Activated naive CD4-positive, alpha-beta T cell treated with anti-CD3 and anti-CD28 coated beads, Interleukin-2, amount 50 U/mL, for 72 hours (primary cell): ENCODE data around the gene GCDH. TPM values are rescaled to one million over a fixed set of nuclear protein-coding genes. Genes with fewer than 3 reads are reported as not detected.

Source experiments
- ATAC-seq, 2 donors: fragments of 150-1000 bp; cut with Tn5 transposase; 2 replicates each; pipeline ENCODE4 v1.10.0; 2021; ENCODE audit warnings: mild to moderate bottlenecking in 2 of 2, moderate library complexity in 2 of 2
- DNase-seq, 2 donors: peaks; one replicate each; pipeline ENCODE4 v3.0.0; 2021 to 2022; ENCODE audit warnings: low spot score in 2 of 2
- H3K27ac Mint-ChIP-seq, 2 donors: one replicate each; pipeline ENCODE4 v1.8.0; 2022; ENCODE audit warnings: mild to moderate bottlenecking in 2 of 2, mixed read lengths in 2 of 2
- H3K36me3 Mint-ChIP-seq, 2 donors: one replicate each; pipeline ENCODE4 v1.8.0; 2022; ENCODE audit warnings: mixed read lengths in 2 of 2
- H3K9me3 Mint-ChIP-seq, 2 donors: one replicate each; pipeline ENCODE4 v1.8.0; 2022; ENCODE audit warnings: mixed read lengths in 2 of 2
- total RNA-seq, 2 donors: library from RNA; stranded (reverse); gene quantifications; one replicate each; pipeline ENCODE4 v1.2.3, GENCODE V29; 2022

GCDH gene
- total RNA-seq, 2 donors from 2014 or later: 41.8 to 48.9 TPM

DNA sequence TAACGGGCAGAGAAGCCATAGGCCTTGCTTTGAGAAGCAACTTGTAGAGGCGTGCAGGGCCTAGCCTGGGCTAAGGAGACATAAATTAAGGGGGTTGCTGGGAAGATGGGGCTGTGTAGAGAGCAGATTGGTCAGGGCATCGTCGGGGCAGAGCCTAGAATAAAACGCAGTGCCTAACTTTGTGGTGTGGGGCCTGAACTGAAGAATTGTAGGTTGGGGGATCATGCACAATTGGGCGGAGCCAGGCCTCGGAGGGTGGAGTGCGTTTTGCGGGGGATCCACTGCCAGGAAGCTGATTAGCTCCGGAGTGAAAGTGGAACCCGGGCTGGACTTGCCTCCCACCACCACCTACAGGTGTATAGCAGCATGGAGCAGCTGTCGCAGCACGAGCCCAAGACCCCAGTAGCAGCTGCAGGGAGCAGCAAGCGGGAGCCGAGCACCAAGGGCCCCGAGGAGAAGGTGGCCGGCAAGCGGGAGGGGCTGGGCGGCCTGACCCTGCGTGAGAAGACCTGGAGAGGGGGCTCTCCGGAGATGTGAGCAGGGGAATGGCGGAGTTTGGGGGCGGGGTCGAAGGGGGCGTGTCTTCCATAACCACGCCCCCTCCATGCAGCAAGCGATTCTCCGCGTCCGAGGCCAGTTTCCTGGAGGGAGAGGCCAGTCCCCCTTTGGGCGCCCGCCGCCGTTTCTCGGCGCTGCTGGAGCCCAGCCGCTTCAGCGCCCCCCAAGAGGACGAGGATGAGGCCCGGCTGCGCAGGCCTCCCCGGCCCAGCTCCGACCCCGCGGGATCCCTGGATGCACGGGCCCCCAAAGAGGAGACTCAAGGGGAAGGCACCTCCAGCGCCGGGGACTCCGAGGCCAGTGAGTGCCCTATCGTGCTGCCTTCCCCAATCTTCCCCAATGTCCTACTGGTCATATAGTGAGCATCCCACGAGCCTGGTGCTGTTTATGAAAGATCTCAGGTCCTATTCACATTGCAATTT, 23.6 kb upstream of the GCDH start:
- peaks cover 0 to 5% of the 10 kb centered on the region in 2 donors for H3K36me3 Mint-ChIP-seq
- peak overlapping the region in 1 of 2 donors; percentile 80 for H3K27ac Mint-ChIP-seq
- no peaks in the 10 kb centered on the region for H3K9me3 Mint-ChIP-seq
- DNase-seq: peak; percentile 75 to 76
- peak; percentile 81 to 86 for ATAC-seq

DNA sequence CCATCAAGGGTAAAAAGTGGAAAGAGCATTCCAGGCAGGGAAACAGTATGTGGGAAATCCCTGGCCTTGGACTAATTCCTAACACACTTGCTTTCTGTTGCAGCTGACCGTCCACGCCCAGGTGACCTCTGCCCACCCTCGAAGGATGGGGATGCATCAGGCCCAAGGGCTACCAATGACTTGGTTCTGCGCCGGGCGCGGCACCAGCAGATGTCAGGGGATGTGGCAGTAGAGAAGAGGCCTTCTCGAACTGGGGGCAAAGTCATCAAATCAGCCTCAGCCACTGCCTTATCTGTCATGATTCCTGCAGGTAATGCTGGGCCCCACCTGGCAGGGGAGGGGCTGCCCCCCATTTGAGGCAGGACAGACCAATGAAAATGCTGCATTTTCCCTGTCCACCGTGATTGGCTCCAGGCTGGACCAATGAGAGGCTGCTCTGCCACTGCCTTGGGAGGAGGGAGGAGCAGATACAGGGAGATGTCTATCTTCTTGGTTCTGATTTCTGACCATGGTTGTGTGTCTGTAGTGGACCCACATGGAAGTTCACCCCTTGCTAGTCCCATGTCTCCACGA, 22.3 kb upstream of the GCDH start:
- peak in 1 of 2 donors; percentile 27 for DNase-seq
- ATAC-seq: no peak
- peaks cover 4% of the 10 kb centered on the region in 2 donors for H3K9me3 Mint-ChIP-seq
- peaks cover 6 to 17% of the 10 kb centered on the region in 2 donors for H3K36me3 Mint-ChIP-seq
- H3K27ac Mint-ChIP-seq: no peak overlapping the region

DNA sequence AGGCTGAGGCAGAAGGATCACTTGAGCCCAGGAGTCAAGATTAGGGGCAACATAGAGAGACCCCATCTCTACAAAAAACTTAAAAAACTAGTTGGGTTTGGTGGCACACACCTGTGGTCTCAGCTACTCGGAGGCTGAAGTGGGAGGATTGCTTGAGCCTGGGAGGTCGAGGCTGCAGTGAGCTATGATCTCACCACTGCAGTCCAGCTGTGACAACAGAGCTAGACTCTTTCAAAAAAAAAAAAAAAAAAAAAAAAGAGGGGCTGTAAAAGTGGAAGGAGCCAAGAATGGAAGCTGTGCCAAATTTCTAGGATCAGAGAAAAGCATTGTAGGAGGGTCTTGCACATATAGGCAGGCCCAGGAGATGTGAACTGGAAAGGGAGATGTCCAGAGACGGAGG, 19.3 kb upstream of the GCDH start:
- Mint-ChIP-seq H3K27ac (no peak overlapping the region), H3K36me3 (peaks cover 10 to 23% of the 10 kb centered on the region in 2 donors), H3K9me3 (peaks cover 4% of the 10 kb centered on the region in 2 donors)
- ATAC-seq: no peak
- no peak for DNase-seq

DNA sequence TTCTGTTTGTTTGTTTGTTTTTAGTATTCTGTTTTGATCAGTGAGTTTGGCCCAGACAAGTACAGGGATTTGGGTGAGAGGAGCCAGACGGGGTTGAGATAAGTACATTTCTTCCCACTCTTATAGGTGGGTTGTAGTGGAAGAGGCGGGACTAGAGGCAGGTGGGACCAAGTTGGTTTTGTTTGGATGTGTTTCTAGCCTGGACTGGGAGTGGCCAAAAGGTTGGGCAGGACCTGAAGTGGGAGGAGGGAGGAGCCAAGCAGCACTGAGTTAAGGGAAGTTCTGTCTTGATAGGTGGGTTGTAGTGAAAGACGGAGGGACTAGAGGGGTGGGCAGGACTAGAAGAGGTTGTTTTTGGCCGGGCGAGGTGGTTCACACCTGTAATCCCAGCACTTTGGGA, 18.7 kb upstream of the GCDH start:
- Mint-ChIP-seq H3K27ac (no peak overlapping the region), H3K36me3 (peaks cover 10 to 23% of the 10 kb centered on the region in 2 donors), H3K9me3 (peaks cover 4% of the 10 kb centered on the region in 2 donors)
- no peak for ATAC-seq
- no peak for DNase-seq

DNA sequence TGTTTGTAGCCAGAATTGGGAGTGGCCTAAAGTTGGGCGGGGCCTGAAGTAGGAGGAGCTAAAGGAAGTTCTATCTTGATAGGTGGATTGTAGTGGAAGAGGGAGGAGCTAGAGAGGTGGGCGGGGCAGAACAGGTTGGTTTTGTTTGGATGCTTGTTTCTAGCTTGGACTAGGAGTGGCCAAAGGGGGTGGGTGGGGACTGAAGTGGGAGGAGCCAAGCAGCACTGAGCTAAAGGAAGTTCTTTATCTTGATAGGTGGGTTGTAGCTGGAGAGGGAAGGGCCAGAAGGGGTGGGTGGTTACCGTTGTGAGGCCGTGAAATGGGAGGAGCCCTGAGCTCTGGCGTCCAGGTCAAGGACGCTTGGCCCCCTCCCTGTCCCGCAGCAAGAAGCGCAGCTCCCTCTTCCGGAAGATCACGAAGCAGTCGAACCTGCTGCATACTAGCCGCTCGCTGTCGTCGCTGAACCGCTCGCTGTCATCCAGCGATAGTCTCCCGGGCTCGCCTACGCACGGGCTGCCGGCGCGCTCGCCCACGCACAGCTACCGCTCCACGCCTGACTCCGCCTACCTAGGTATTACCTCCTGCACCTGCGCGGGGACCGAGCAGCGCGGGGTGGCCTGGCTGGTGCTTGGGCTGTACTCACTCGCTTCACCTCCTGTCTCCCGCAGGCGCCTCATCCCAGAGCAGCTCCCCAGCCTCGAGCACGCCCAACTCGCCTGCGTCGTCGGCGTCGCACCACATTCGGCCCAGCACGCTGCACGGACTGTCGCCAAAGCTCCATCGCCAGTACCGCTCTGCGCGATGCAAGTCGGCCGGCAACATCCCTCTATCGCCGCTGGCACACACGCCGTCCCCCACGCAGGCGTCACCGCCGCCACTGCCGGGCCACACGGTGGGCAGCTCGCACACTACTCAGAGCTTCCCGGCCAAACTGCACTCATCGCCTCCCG, 17.7 kb upstream of the GCDH start:
- Mint-ChIP-seq H3K36me3 (peaks cover 12 to 27% of the 10 kb centered on the region in 2 donors), H3K27ac (no peak overlapping the region), H3K9me3 (peaks cover 4% of the 10 kb centered on the region in 2 donors)
- ATAC-seq: peak; percentile 60 to 77
- peak in 1 of 2 donors; percentile 60 for DNase-seq

DNA sequence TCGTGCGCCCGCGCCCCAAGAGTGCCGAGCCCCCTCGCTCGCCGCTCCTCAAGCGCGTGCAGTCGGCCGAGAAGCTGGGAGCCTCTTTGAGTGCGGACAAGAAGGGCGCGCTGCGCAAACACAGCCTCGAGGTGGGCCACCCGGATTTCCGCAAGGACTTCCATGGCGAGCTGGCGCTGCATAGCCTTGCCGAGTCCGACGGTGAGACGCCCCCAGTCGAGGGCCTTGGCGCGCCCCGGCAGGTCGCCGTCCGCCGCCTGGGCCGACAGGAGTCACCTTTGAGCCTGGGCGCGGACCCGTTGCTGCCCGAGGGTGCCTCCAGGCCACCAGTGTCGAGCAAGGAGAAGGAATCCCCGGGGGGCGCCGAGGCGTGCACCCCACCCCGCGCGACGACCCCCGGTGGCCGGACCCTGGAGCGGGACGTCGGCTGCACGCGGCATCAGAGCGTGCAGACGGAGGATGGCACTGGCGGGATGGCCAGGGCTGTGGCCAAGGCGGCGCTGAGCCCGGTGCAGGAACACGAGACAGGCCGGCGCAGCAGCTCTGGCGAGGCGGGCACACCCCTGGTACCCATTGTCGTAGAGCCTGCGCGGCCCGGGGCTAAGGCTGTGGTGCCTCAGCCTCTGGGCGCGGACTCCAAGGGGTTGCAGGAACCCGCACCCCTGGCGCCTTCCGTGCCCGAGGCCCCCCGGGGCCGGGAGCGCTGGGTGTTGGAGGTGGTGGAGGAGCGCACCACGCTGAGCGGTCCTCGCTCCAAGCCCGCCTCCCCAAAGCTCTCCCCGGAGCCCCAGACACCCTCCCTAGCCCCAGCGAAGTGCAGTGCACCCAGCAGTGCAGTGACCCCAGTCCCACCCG, 16.8 kb upstream of the GCDH start:
- ATAC-seq (no peak), DNase-seq (no peak)
- H3K27ac Mint-ChIP-seq: no peak overlapping the region
- H3K36me3 Mint-ChIP-seq: peaks cover 17 to 32% of the 10 kb centered on the region in 2 donors
- H3K9me3 Mint-ChIP-seq: peaks cover 4% of the 10 kb centered on the region in 2 donors

DNA sequence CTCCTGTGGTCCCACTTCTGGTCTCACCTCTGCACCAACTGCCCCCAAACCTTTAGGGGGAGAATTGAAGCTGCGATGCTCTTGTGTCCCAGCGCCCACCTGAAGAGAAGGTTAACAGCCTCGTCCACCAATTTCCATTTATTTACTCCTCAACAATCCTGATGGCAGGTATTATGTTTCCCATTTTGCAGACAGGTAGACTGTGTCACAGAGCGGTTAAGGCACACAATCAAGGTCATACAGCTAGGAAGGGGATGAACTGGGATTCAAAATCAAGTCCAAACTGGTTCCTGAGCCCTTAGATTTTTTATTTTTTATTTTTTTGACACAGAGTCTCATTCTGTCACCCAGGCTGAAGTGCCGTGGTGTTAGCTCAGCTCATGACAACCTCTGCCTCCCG, 15.9 kb upstream of the GCDH start:
- Mint-ChIP-seq H3K36me3 (peaks cover 17 to 32% of the 10 kb centered on the region in 2 donors), H3K9me3 (peaks cover 4% of the 10 kb centered on the region in 2 donors), H3K27ac (no peak overlapping the region)
- no peak for ATAC-seq
- no peak for DNase-seq

DNA sequence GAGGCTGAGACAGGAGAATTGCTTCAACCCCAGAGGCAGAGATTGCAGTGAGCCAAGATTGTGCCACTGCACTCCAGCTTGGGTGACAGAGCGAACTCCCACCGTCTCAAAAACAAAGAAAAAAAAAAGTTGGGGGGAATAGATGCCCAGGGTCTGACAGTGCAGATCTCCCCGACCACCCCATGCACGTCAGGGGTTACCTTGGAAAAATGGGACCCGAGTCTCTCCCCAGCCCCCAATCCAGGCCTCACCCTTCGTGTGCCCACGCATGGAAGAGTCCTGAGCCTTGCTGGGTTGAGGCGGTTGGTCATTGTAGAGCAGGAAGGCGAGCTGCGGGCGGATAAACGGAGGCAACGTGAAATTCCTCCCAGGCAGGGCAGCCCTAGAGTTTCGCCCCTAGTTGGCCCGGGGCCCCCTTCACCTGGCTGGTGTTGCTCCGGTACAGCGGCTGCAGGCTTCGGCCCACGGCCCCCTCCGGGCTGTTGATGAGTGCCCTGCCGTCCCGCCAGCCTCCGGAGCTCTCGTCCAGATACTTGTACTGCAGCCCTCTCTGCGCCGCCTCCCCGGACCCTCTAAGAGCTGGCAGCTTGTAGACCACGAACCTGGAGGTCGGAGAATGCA, 10.3 kb upstream of the GCDH start:
- H3K27ac Mint-ChIP-seq: peak overlapping the region; percentile 81 to 88
- no peak for DNase-seq
- ATAC-seq: peak; percentile 1 to 11

DNA sequence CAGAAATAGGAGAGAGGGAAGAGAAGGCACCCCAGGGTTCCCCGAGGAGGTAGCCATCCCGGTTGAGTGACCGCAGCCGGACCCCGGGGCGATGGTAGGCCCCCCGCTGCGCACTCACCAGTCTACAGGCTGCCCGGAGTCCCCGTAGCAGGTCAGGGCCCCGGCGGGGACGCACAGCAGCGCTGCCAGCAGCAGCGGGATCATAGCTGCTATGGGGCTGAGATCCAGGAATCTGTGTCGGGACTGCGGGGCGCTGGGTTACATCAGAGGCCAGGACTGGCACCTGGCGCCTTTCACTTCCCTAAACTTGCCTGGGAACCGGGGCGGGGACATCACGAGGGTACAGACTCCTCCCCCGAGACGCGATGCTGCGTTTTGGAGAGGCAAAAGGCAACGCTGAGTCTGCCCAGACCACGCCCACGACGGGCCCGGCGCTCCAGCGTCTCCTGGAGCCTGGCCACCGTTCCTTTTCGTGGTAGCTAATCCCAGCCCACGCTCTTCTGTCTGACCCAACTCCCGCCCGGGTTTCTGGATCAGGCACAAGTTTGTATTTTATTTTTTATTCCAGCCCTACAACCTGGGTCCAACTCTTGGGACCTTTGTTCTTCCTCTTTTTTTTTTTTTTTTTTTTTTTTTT, 9.7 kb upstream of the GCDH start, which contains the start of gene DNASE2:
TSS of gene DNASE2 (minus strand) at position 278 of the 637 bp plus-strand sequence. CDS start at position 204, 74 bp downstream.
- DNase-seq (peak; percentile 92 to 94), ATAC-seq (peak; percentile 73 to 83)
- Mint-ChIP-seq H3K27ac (peak within 1 kb of the TSS; percentile 88 to 95), H3K36me3 (peaks cover 11 to 15% of the 10 kb centered on the region in 2 donors), H3K9me3 (peaks cover 0 to 5% of the 10 kb centered on the region in 2 donors)

More for the DNA sequence above, 10.3 kb upstream of the GCDH start:
- Mint-ChIP-seq H3K9me3 (peaks cover 0 to 5% of the 10 kb centered on the region in 2 donors), H3K36me3 (peaks cover 11 to 15% of the 10 kb centered on the region in 2 donors)

DNA sequence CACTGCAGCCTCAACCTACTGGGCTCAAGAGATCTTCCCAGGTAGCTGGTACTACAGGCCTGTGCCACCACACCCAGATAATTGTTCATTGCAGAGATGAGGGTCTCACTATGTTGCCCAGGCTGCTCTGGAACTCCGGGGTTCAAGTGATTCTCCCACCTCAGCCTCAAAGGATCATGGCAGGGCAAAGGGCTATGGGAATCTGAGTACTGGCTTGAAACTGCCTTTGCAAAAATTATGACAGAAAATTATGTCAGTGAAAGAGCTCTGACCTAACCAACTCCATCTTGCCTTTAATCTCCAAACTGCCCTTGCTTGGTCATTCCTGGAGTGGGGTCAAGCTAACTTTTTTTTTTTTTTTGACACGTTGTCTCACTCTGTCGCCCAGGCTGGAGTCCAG, 8.4 kb upstream of the GCDH start:
- H3K27ac Mint-ChIP-seq: peak overlapping the region in 1 of 2 donors; percentile 88
- ATAC-seq: no peak
- H3K9me3 Mint-ChIP-seq: peaks cover 0 to 5% of the 10 kb centered on the region in 2 donors
- H3K36me3 Mint-ChIP-seq: peaks cover 11 to 15% of the 10 kb centered on the region in 2 donors
- no peak for DNase-seq

DNA sequence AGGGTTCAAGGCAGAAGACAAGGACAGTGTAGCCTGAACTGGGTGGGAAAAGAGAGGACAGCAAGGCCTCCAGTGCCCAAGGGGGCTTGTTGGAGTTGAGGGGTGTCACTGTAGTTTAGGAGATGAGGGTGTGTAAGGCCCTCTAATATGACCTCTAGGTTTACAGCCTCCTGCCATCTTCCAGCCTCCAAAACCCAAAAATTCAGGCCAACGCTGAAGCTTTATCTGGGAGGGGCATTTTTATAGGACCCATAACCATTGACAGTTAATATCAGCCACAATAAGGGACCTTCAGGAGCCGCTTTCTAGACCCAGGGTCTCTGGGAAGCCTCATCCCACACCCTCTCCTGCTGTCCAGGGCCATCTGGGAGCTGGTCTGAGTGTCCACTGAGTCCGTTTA, 6.8 kb upstream of the GCDH start:
- DNase-seq (no peak), ATAC-seq (no peak)
- H3K9me3 Mint-ChIP-seq: peaks cover 0 to 5% of the 10 kb centered on the region in 2 donors
- H3K27ac Mint-ChIP-seq: peak overlapping the region in 1 of 2 donors; percentile 85
- H3K36me3 Mint-ChIP-seq: peaks cover 4 to 6% of the 10 kb centered on the region in 2 donors

DNA sequence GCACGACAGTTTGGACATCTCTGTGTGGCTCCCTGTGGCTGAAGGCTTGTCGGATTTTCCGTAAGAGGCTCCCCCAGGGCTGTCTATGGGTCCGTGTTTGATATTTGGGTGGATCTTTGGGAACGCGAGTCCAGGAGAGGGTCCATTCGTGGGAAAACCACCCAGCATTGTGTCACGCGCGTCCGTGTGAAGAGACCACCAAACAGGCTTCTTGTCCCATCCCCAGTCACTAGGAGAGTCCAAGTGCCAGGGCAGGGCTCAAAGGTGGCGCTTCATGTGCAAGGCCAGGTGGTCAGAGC, 6.4 kb upstream of the GCDH start:
- H3K9me3 Mint-ChIP-seq: peaks cover 0 to 5% of the 10 kb centered on the region in 2 donors
- DNase-seq (no peak), ATAC-seq (no peak)
- H3K36me3 Mint-ChIP-seq: peaks cover 4 to 6% of the 10 kb centered on the region in 2 donors
- peak overlapping the region in 1 of 2 donors; percentile 85 for H3K27ac Mint-ChIP-seq

DNA sequence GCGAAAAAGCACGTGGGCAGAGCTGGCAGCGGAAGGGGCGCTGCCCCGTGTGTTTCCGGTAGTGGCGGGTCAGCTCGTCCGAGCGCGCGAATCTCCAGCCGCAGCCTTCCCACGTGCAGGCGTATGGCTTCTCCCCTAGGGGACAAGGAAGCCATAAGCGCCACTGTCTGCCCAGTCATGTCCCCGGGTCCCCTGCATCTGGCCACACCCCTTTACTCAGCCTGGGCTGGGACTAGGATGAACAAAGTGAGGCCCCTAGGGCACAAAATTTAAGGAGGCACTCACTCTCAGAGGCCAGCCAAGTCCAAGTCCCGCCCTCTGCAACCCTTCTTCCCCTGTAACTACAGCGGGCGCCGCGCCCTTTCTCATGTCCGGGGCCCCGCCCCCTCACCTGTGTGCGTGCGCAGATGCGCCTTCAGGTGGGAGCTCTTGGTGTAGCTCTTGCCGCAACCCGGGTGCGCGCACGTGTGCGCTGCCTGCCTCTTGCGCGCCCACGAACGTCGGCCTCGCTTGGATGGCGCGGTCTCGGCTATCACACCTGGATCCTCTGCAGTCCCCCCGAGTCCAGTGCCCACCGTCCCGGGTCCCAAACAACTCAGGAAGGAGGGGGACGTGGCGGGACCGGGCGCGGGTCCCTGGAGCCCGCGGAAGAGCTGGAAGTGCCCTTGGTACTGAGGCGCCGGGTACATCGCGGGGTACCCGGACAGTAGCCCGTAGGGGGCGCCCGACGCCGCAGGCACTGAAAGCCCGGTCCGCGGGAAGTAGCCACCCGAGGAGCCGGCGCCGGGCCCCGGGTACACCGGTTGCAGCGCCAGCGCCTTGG, 5.8 kb upstream of the GCDH start:
- Mint-ChIP-seq H3K27ac (peak overlapping the region; percentile 85 to 90), H3K36me3 (peaks cover 4 to 6% of the 10 kb centered on the region in 2 donors), H3K9me3 (peaks cover 0 to 5% of the 10 kb centered on the region in 2 donors)
- DNase-seq (peak; percentile 92 to 98), ATAC-seq (peak; percentile 66 to 83)
